Camera-type eye (tissue), 1 donor: ENCODE measurements around the gene SCLY. TPM values are rescaled to one million over a fixed set of nuclear protein-coding genes. Genes with fewer than 3 reads are reported as not detected.

ENCODE experiments used
- total RNA-seq: library from RNA; depleted of rRNA; stranded (reverse); fragments of >200 nt; gene quantifications from one replicate; pipeline ENCODE4 v1.2.3, GENCODE V29; 2014

The SCLY gene
- 17.4 TPM for total RNA-seq

GRCh38 chr2:238060542-238061314 lies at the start of gene SCLY:
SCLY (plus strand) TSS chr2:238061001; CDS start chr2:238061055, 54 bp downstream.

GRCh38 chr2:238100049-238100820 lies 39.4 kb downstream of the SCLY start, which contains the start of gene ESPNL:
ESPNL (plus strand) TSS chr2:238100340; CDS start chr2:238100420, 80 bp downstream.

GRCh38 chr2:238138331-238139195 lies 77.8 kb downstream of the SCLY start, which contains the start of gene KLHL30:
KLHL30 (plus strand) TSS chr2:238138668; CDS start chr2:238140755, 2,087 bp downstream.

Other genes starting within 250 kb of the SCLY start
- 6.9 TPM for gene RAMP1, start 201.4 kb upstream of the SCLY start, total RNA-seq
- 62.1 TPM for gene UBE2F, start 94.0 kb upstream of the SCLY start, total RNA-seq
- gene ESPNL, start 39.3 kb downstream of the SCLY start, total RNA-seq: 1.2 TPM
- 2.7 TPM for gene KLHL30, start 77.7 kb downstream of the SCLY start, total RNA-seq
- gene ERFE, start 98.0 kb downstream of the SCLY start, total RNA-seq: 1.4 TPM
- 38.9 TPM for gene ILKAP, start 142.7 kb downstream of the SCLY start, total RNA-seq
- gene HES6, start 179.0 kb downstream of the SCLY start, total RNA-seq: 59.3 TPM
- gene PER2, start 227.6 kb downstream of the SCLY start, total RNA-seq: 18.4 TPM